Peyer's patch (tissue), 4 donors: Measurements from ENCODE around the gene SH3RF3.

ENCODE experiments used
- POLR2A ChIP-seq, 2 donors: fragments of 450-650 bp; IDR thresholded peaks; one replicate each; pipeline ENCODE4 v1.5.1; 2017; ENCODE audit warnings: antibody characterized with exemption in 2 of 2, mild to moderate bottlenecking in 2 of 2, moderate library complexity in 2 of 2
- TF ChIP-seq, protein P1 (sequence below), 6 experiments: fragments of 450-650 bp in 4 of 6; fragments of 200-600 bp in 2 of 6; sonication (generic) in 1 of 6; IDR thresholded peaks; one replicate each; pipeline ENCODE4 v1.5.1; 2017 to 2019; ENCODE audit warnings: antibody characterized with exemption in 6 of 6, mild to moderate bottlenecking in 3 of 6, moderate library complexity in 1 of 6

GRCh38 chr2:109110170-109110569, 18.8 kb upstream of the SH3RF3 start:
- TF ChIP-seq, protein P1, sequence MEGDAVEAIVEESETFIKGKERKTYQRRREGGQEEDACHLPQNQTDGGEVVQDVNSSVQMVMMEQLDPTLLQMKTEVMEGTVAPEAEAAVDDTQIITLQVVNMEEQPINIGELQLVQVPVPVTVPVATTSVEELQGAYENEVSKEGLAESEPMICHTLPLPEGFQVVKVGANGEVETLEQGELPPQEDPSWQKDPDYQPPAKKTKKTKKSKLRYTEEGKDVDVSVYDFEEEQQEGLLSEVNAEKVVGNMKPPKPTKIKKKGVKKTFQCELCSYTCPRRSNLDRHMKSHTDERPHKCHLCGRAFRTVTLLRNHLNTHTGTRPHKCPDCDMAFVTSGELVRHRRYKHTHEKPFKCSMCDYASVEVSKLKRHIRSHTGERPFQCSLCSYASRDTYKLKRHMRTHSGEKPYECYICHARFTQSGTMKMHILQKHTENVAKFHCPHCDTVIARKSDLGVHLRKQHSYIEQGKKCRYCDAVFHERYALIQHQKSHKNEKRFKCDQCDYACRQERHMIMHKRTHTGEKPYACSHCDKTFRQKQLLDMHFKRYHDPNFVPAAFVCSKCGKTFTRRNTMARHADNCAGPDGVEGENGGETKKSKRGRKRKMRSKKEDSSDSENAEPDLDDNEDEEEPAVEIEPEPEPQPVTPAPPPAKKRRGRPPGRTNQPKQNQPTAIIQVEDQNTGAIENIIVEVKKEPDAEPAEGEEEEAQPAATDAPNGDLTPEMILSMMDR (IDR thresholded peaks at IDR 0.05) = no peak
- TF ChIP-seq POLR2A (IDR thresholded peaks at IDR 0.05) = no peak
